ENCODE data around the gene CRIP2. TPM values are rescaled to one million over a fixed set of nuclear protein-coding genes. Genes with fewer than 3 reads are reported as not detected.

The CRIP2 gene
- total and polyA plus RNA-seq, 2 of the 13 experiments (the other 11 are each of a cell fraction or from before 2014, with no cell fraction given), result 31.6 to 37.9 TPM

DNA sequence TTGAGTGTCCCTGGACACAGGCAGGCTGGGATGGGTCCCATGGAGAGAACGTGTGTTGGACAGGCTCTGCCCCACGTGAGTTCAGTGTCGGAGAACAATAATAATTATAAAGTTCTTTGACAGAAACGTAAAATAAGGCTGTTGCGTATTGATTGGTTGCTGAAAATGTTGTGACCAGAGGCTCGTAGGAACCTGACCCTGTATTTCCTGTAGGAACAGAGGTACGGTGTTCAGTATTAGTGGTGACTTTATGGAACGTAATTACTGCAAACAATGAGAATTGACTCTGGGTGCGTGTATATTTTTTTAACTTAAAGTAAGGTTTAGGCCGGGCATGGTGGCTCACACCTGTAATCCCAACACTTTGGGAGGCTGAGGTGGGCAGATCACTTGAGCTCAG is 47.2 kb upstream of the CRIP2 start (continued):
- TF ChIP-seq, protein P1, sequence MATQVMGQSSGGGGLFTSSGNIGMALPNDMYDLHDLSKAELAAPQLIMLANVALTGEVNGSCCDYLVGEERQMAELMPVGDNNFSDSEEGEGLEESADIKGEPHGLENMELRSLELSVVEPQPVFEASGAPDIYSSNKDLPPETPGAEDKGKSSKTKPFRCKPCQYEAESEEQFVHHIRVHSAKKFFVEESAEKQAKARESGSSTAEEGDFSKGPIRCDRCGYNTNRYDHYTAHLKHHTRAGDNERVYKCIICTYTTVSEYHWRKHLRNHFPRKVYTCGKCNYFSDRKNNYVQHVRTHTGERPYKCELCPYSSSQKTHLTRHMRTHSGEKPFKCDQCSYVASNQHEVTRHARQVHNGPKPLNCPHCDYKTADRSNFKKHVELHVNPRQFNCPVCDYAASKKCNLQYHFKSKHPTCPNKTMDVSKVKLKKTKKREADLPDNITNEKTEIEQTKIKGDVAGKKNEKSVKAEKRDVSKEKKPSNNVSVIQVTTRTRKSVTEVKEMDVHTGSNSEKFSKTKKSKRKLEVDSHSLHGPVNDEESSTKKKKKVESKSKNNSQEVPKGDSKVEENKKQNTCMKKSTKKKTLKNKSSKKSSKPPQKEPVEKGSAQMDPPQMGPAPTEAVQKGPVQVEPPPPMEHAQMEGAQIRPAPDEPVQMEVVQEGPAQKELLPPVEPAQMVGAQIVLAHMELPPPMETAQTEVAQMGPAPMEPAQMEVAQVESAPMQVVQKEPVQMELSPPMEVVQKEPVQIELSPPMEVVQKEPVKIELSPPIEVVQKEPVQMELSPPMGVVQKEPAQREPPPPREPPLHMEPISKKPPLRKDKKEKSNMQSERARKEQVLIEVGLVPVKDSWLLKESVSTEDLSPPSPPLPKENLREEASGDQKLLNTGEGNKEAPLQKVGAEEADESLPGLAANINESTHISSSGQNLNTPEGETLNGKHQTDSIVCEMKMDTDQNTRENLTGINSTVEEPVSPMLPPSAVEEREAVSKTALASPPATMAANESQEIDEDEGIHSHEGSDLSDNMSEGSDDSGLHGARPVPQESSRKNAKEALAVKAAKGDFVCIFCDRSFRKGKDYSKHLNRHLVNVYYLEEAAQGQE (IDR thresholded peaks at IDR 0.05; ENCODE audit: borderline replicate concordance in 1 of 2, low read depth in 1 of 2, low read length in 2 of 2), result no peak
- TF ChIP-seq ELF1 (CRISPR knock-in tag; IDR thresholded peaks at IDR 0.05), result no peak
- TF ChIP-seq ZFP36L1 (CRISPR knock-in tag; IDR thresholded peaks at IDR 0.05), result no peak
- no peak for TF ChIP-seq RARA (CRISPR knock-in tag; IDR thresholded peaks at IDR 0.05)
- no peak for TF ChIP-seq WIZ (CRISPR knock-in tag; IDR thresholded peaks at IDR 0.05)
- TF ChIP-seq NCOA1 (CRISPR knock-in tag; IDR thresholded peaks at IDR 0.05), result no peak
- no peak for TF ChIP-seq KLF6 (CRISPR knock-in tag; IDR thresholded peaks at IDR 0.05)
- TF ChIP-seq, protein P2, sequence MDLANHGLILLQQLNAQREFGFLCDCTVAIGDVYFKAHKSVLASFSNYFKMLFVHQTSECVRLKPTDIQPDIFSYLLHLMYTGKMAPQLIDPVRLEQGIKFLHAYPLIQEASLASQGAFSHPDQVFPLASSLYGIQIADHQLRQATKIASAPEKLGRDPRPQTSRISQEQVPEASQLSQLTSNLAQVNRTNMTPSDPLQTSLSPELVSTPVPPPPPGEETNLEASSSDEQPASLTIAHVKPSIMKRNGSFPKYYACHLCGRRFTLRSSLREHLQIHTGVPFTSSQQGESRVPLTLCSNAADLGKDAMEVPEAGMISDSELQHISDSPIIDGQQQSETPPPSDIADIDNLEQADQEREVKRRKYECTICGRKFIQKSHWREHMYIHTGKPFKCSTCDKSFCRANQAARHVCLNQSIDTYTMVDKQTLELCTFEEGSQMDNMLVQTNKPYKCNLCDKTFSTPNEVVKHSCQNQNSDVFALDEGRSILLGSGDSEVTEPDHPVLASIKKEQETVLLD (CRISPR knock-in tag; IDR thresholded peaks at IDR 0.05; ENCODE audit: low read depth), result no peak
- no peak for TF ChIP-seq ZNF879 (CRISPR knock-in tag; IDR thresholded peaks at IDR 0.05)
- TF ChIP-seq ZNF737 (CRISPR knock-in tag; IDR thresholded peaks at IDR 0.05; ENCODE audit: borderline replicate concordance), result no peak
- TF ChIP-seq SMARCE1 (IDR thresholded peaks at IDR 0.05; ENCODE audit: borderline replicate concordance), result no peak

Data from HepG2 (cell line).